Neural progenitor cell (in vitro differentiated cells): ENCODE measurements around the gene RNF169.

Experiments used
- EZH2 ChIP-seq: fragments of 200-600 bp; sonication (generic); IDR thresholded peaks from 2 replicates; pipeline ENCODE4 v1.6.1; 2017; ENCODE audit warnings: antibody characterized with exemption, mild to moderate bottlenecking, moderate library complexity
- EZH2phosphoT487 ChIP-seq: fragments of 200-600 bp; sonication (generic); IDR thresholded peaks from 2 replicates; pipeline ENCODE4 v1.6.1; 2017; ENCODE audit warnings: antibody characterized with exemption
- TF ChIP-seq, protein P1 (sequence below): fragments of 200-600 bp; sonication (generic); IDR thresholded peaks from 2 replicates; pipeline ENCODE4 v1.5.1; 2017; ENCODE audit warnings: antibody characterized with exemption, mild to moderate bottlenecking

DNA sequence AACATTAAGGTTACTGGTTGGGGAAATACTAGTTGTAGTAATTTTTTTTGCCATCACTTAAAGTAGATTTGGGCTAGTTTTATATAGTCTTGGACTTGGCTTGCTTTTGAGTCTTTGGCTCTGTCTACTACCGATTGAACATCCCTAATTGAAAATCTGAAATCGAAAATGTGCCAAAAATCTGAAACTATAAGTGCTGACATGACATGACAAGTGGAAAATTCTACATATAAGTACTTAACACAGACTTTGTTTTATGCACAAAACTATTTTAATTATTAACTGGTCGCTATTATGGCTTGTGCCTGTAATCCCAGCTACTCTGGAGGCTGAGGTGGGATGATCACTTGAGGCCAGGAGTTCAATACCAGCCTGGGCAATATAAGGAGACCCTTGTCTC is 22.5 kb downstream of the RNF169 start:
- TF ChIP-seq, protein P1, sequence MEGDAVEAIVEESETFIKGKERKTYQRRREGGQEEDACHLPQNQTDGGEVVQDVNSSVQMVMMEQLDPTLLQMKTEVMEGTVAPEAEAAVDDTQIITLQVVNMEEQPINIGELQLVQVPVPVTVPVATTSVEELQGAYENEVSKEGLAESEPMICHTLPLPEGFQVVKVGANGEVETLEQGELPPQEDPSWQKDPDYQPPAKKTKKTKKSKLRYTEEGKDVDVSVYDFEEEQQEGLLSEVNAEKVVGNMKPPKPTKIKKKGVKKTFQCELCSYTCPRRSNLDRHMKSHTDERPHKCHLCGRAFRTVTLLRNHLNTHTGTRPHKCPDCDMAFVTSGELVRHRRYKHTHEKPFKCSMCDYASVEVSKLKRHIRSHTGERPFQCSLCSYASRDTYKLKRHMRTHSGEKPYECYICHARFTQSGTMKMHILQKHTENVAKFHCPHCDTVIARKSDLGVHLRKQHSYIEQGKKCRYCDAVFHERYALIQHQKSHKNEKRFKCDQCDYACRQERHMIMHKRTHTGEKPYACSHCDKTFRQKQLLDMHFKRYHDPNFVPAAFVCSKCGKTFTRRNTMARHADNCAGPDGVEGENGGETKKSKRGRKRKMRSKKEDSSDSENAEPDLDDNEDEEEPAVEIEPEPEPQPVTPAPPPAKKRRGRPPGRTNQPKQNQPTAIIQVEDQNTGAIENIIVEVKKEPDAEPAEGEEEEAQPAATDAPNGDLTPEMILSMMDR = no peak
- TF ChIP-seq EZH2 = no peak
- TF ChIP-seq EZH2phosphoT487 = no peak
